ENCODE results near the gene HSPB8. TPM values are rescaled to one million over a fixed set of nuclear protein-coding genes. Genes with fewer than 3 reads are reported as not detected.

HSPB8 gene
- total RNA-seq, 1 donor from 2014 or later, result 58.4 TPM

- no peak for DNase-seq (ENCODE audit: extremely low spot score in 2 of 2)
- Histone ChIP-seq H3K4me3 (no peak overlapping the region), H3K9me3 (no peaks in the 10 kb centered on the region), H3K4me1 (no peaks in the 10 kb centered on the region), H3K36me3 (no peaks in the 10 kb centered on the region), H3K27ac (no peak overlapping the region), H3K27me3 (no peaks in the 10 kb centered on the region)
- TF ChIP-seq POLR2AphosphoS5 (IDR thresholded peaks at IDR 0.05; ENCODE audit: insufficient read depth in 1 of 2, low read depth in 1 of 2) (no peak), POLR2A (IDR thresholded peaks at IDR 0.05) (no peak), CTCF (IDR thresholded peaks at IDR 0.05) (no peak)
- intact Hi-C loops (cut with DNase I), result no loop called here
These were observed 39.3 kb upstream of the HSPB8 start for GRCh38 chr12:119139448-119139847.

GRCh38 chr12:119145367-119145766, 33.4 kb upstream of the HSPB8 start:
- H3K27me3 ChIP-seq, result no peaks in the 10 kb centered on the region
- H3K36me3 ChIP-seq, result no peaks in the 10 kb centered on the region
- H3K27ac ChIP-seq, result no peak overlapping the region
- no peak for DNase-seq (ENCODE audit: extremely low spot score in 2 of 2)
- no peak overlapping the region for H3K4me3 ChIP-seq
- intact Hi-C loops (cut with DNase I), result no loop called here
- no peak for TF ChIP-seq POLR2AphosphoS5 (IDR thresholded peaks at IDR 0.05; ENCODE audit: insufficient read depth in 1 of 2, low read depth in 1 of 2)
- TF ChIP-seq CTCF (IDR thresholded peaks at IDR 0.05), result no peak
- H3K9me3 ChIP-seq, result no peaks in the 10 kb centered on the region
- no peaks in the 10 kb centered on the region for H3K4me1 ChIP-seq

DNA sequence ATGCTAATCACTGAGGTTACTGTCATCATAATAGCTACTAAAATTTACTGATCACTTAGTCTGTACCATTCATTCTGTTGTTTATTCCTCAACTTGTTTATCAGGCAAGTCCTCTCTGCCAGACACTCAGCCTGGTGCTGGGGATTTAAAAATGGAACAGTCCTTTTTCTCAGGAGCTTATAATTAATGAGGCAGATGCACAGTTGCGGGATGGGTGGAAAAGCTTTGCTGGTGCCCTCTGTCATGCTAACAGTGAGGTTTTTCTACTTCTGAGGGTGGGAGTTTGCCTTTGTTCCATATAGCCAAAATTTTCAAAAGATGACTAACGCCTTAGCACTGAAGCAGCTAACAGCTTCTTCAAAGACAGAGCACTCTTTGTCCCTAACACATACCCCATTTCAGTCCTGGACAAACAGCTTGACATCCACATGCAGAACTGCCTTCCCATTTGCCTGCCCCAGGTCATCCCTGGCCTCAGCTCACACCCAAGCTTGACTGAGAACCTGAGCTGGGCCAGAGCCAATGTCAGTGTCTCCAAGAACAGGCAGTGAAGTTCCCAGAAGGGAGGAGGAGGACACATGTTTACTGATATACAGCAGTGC, 30.8 kb upstream of the HSPB8 start:
- Histone ChIP-seq H3K27ac (no peak overlapping the region), H3K27me3 (no peaks in the 10 kb centered on the region), H3K4me1 (no peaks in the 10 kb centered on the region), H3K9me3 (no peaks in the 10 kb centered on the region), H3K36me3 (no peaks in the 10 kb centered on the region), H3K4me3 (no peak overlapping the region)
- DNase-seq (ENCODE audit: extremely low spot score in 2 of 2), result no peak
- intact Hi-C loops (cut with DNase I), result no loop called here
- TF ChIP-seq POLR2AphosphoS5 (IDR thresholded peaks at IDR 0.05; ENCODE audit: insufficient read depth in 1 of 2, low read depth in 1 of 2) (no peak), POLR2A (IDR thresholded peaks at IDR 0.05) (no peak), CTCF (IDR thresholded peaks at IDR 0.05) (no peak)

GRCh38 chr12:119149270-119149669, 29.5 kb upstream of the HSPB8 start:
- H3K4me3 ChIP-seq, result no peak overlapping the region
- intact Hi-C loops (cut with DNase I), result no loop called here

More at GRCh38 chr12:119149270-119149669, 29.5 kb upstream of the HSPB8 start:
- DNase-seq (ENCODE audit: extremely low spot score in 2 of 2), result no peak
- Histone ChIP-seq H3K36me3 (no peaks in the 10 kb centered on the region), H3K4me1 (no peaks in the 10 kb centered on the region), H3K9me3 (no peaks in the 10 kb centered on the region), H3K27me3 (no peaks in the 10 kb centered on the region), H3K27ac (no peak overlapping the region)
- TF ChIP-seq POLR2AphosphoS5 (IDR thresholded peaks at IDR 0.05; ENCODE audit: insufficient read depth in 1 of 2, low read depth in 1 of 2) (no peak), CTCF (IDR thresholded peaks at IDR 0.05) (no peak), POLR2A (IDR thresholded peaks at IDR 0.05) (no peak)
